K562 (cell line): ENCODE results near the gene UBE2A. TPM values are rescaled to one million over a fixed set of nuclear protein-coding genes. Genes with fewer than 3 reads are reported as not detected.

ENCODE experiments used
- ATAC-seq: fragments of 200-7000 bp; cut with Tn5 transposase; 3 replicates; pipeline ENCODE4 v1.9.1; 2020; ENCODE audit warnings: moderate library complexity
- BruUV-seq: library from RNA; stranded (reverse); fragments of 400-500 nt; replicated peaks from 2 replicates; lab custom pipeline; 2021; lab: Mats Ljungman, UMichigan
- CTCF ChIA-PET: fragments of 300-600 bp; formaldehyde crosslinking; extraction: SDS; loops from one replicate; lab custom pipeline; 2021; ENCODE audit warnings: low intra/inter-chr PET ratio; lab: Yijun Ruan, JAX
- POLR2A ChIA-PET: fragments of 300-600, 350-650 bp; sonication (Branson Sonifier 250); formaldehyde crosslinking; extraction: SDS; loops from one replicate; lab custom pipeline; 2021; ENCODE audit warnings: antibody characterized with exemption, inconsistent platforms; lab: Yijun Ruan, JAX
- DNase-seq, 4 experiments: peaks; one replicate each; pipeline versions ENCODE4 v3.0.0 to v3.0.0-alpha.2; 2011 to 2018; ENCODE audit warnings: low spot score in 3 of 4, mixed read lengths in 3 of 4; ENCODE audit errors: extremely low read depth in 1 of 4
- FAIRE-seq: peaks from 2 replicates; lab custom pipeline; 2011; peaks lifted over from hg19 to GRCh38; lab: Jason Lieb, UNC
- H2AFZ ChIP-seq: 2 replicates; pipeline ENCODE4 v1.6.0; 2011; ENCODE audit warnings: low read depth, low read length, control low read depth, inconsistent platforms
- H3K27ac ChIP-seq: fragments of 200-600 bp; 3 replicates; pipeline ENCODE4 v1.8.0; 2011; ENCODE audit warnings: low read depth, mild to moderate bottlenecking, control low read depth, inconsistent platforms, low read length, moderate library complexity, mixed read lengths; ENCODE audit errors: extremely low read depth
- H3K27me3 ChIP-seq, 2 experiments: fragments of 300-600 bp in 1 of 2; 2 replicates in 1 of 2; 3 replicates in 1 of 2; pipeline versions ENCODE4 v1.6.0 to v1.8.0; 2011; ENCODE audit warnings: inconsistent platforms in 2 of 2, low read length in 2 of 2, mild to moderate bottlenecking in 1 of 2, mixed read lengths in 1 of 2, moderate library complexity in 1 of 2; ENCODE audit not compliant: control insufficient read depth in 2 of 2, insufficient read depth in 2 of 2
- H3K36me3 ChIP-seq: fragments of 300-600 bp; 3 replicates; pipeline ENCODE4 v1.8.0; 2011; ENCODE audit warnings: mild to moderate bottlenecking, low read length, inconsistent platforms; ENCODE audit not compliant: control insufficient read depth, insufficient read depth
- H3K4me1 ChIP-seq, 2 experiments: fragments of 200-600 bp in 1 of 2; replicated peaks in 1 of 2; 2 replicates in 1 of 2; 3 replicates in 1 of 2; pipeline versions ENCODE4 v1.5.1 to v1.8.0; 2011; ENCODE audit warnings: inconsistent platforms in 2 of 2, low read length in 2 of 2, mild to moderate bottlenecking in 1 of 2, mixed read lengths in 1 of 2, moderate library complexity in 1 of 2; ENCODE audit not compliant: control insufficient read depth in 2 of 2, insufficient read depth in 2 of 2
- H3K4me2 ChIP-seq: 2 replicates; pipeline ENCODE4 v1.6.1; 2011; ENCODE audit warnings: low read length, control low read depth, inconsistent platforms, mixed read lengths; ENCODE audit not compliant: insufficient read depth
- H3K4me3 ChIP-seq: fragments of 200-600 bp; sonication (generic), shearing (Covaris generic); 2 replicates; pipeline ENCODE4 v1.5.1; 2016; ENCODE audit warnings: control low read depth, inconsistent platforms
- H3K79me2 ChIP-seq: fragments of 200-600 bp; 3 replicates; pipeline ENCODE4 v1.8.0; 2011; ENCODE audit warnings: low read length, inconsistent platforms; ENCODE audit not compliant: control insufficient read depth, insufficient read depth
- H3K9ac ChIP-seq, 2 experiments: 2 replicates each; pipeline versions ENCODE4 v1.6.0 to v1.6.1; 2011; ENCODE audit warnings: low read depth in 2 of 2, low read length in 2 of 2, control low read depth in 1 of 2, inconsistent platforms in 1 of 2, mild to moderate bottlenecking in 1 of 2, mixed read lengths in 1 of 2; ENCODE audit not compliant: insufficient read depth in 1 of 2
- H3K9me1 ChIP-seq: one replicate; pipeline ENCODE4 v1.6.0; 2011; ENCODE audit warnings: inconsistent platforms, mild to moderate bottlenecking, low read length, moderate library complexity; ENCODE audit not compliant: control insufficient read depth, insufficient read depth
- H3K9me3 ChIP-seq: replicated peaks from 2 replicates; pipeline ENCODE4 v1.5.1; 2011; ENCODE audit warnings: low read depth, low read length, inconsistent platforms; ENCODE audit not compliant: control insufficient read depth, insufficient read depth
- H4K20me1 ChIP-seq: replicated peaks from 2 replicates; pipeline ENCODE4 v1.6.1; 2011; ENCODE audit warnings: low read length, inconsistent platforms, mixed read lengths; ENCODE audit not compliant: control insufficient read depth, insufficient read depth
- CTCF ChIP-seq, 3 experiments: IDR thresholded peaks in 2 of 3; conservative IDR thresholded peaks in 1 of 3; 2 replicates each; pipeline ENCODE4 v1.5.1; 2011 to 2012; ENCODE audit warnings: low read length in 3 of 3, mild to moderate bottlenecking in 3 of 3, control low read depth in 2 of 3, improper control_type of control experiment in 1 of 3, inconsistent platforms in 1 of 3, low read depth in 1 of 3, mixed read lengths in 1 of 3, moderate library complexity in 1 of 3; ENCODE audit not compliant: insufficient read depth in 2 of 3
- ETV1 ChIP-seq: fragments of 450-650 bp; conservative IDR thresholded peaks from 2 replicates; pipeline ENCODE4 v1.6.1; 2016; ENCODE audit warnings: missing genetic modification characterization, control low read depth, low read depth, missing compliant biosample characterization
- PURB ChIP-seq: sonication (generic); formaldehyde crosslinking; IDR thresholded peaks from 2 replicates; pipeline ENCODE4 v1.9.0; 2021; ENCODE audit warnings: low read depth, mild to moderate bottlenecking, missing genetic modification reagents
- RBFOX2 ChIP-seq: fragments of 200-400 bp; formaldehyde crosslinking; IDR thresholded peaks from 2 replicates; pipeline ENCODE4 v1.6.1; 2017; ENCODE audit warnings: low read depth, mild to moderate bottlenecking, low read length, moderate library complexity
- STAT6 ChIP-seq: sonication (generic); formaldehyde crosslinking; IDR thresholded peaks from 2 replicates; pipeline ENCODE4 v1.8.1; 2023; ENCODE audit warnings: mild to moderate bottlenecking, missing genetic modification reagents
- TARDBP ChIP-seq: fragments of 450-650 bp; IDR thresholded peaks from 2 replicates; pipeline ENCODE4 v1.6.1; 2016
- ZFP30 ChIP-seq: fragments of 250-450 bp; sonication (Bioruptor Pico); IDR thresholded peaks from 2 replicates; pipeline ENCODE4 v1.8.0; 2022; ENCODE audit warnings: moderate library complexity, mild to moderate bottlenecking, inconsistent platforms, borderline replicate concordance
- ZNF551 ChIP-seq: fragments of 250-450 bp; sonication (Bioruptor Pico); IDR thresholded peaks from 2 replicates; pipeline ENCODE4 v1.5.0; 2021; ENCODE audit warnings: mild to moderate bottlenecking, moderate library complexity
- WGBS: fragments of 100-300 bp; shearing (Covaris generic); methylation state at CpG from one replicate; pipeline ENCODE4 v1.1.6; 2016; ENCODE audit warnings: low coverage, mixed read lengths; ENCODE audit not compliant: insufficient coverage; ENCODE audit errors: missing lambda C conversion rate; 5-methylcytosine and 5-hydroxymethylcytosine counted together
- in situ Hi-C: fragments of 300-500 bp; cut with MboI; formaldehyde crosslinking; loops from 4 replicates; pipeline ENCODE4 v1.15.0; 2018; ENCODE audit warnings: inconsistent platforms, mixed read lengths
- intact Hi-C: fragments of 100-400 bp; cut with micrococcal nuclease; formaldehyde crosslinking; loops from 2 replicates; pipeline ENCODE4 v1.14.2; 2022
- polyA plus RNA-seq, 8 experiments: library from polyadenylated mRNA; depleted of rRNA in 4 of 8; stranded (reverse) in 5 of 8; unstranded in 3 of 8; fragments of >200 nt; fragmentation: Nextera tagmentation in 2 of 8; fragmentation: Illumina TruSeq in 1 of 8; extraction: Ambion mirVana in 2 of 8; extraction: Trizol in 1 of 8; gene quantifications; 2 replicates each; pipeline versions ENCODE4 v1.2.1 to v1.2.3, GENCODE V29; 2011 to 2014; ENCODE audit warnings: inconsistent platforms in 1 of 8, missing spikeins in 1 of 8
- total RNA-seq, 7 experiments: library from RNA; depleted of rRNA in 6 of 7; stranded (reverse); fragments of >200 nt in 6 of 7; fragmentation: Illumina TruSeq in 2 of 7; extraction: Trizol in 2 of 7; gene quantifications; 2 replicates each; pipeline versions ENCODE4 v1.2.1 to v1.2.3, GENCODE V29; 2011 to 2021; ENCODE audit warnings: low replicate concordance in 1 of 7
- TF ChIP-seq, protein P1 (sequence below): sonication (generic); formaldehyde crosslinking; IDR thresholded peaks from 2 replicates; pipeline ENCODE4 v1.8.1; 2023; ENCODE audit warnings: mild to moderate bottlenecking, missing genetic modification reagents
- TF ChIP-seq, protein P2 (sequence below): fragments of 450-650 bp; IDR thresholded peaks from 2 replicates; pipeline ENCODE4 v1.6.1; 2018; ENCODE audit warnings: mild to moderate bottlenecking, low read depth; ENCODE audit not compliant: partially characterized antibody

Gene UBE2A
- total and polyA plus RNA-seq, 9 of the 15 experiments (the other 6 are each of a cell fraction or from before 2014, with no cell fraction given) = 21.6 to 87.6 (median 47.8) TPM

DNA sequence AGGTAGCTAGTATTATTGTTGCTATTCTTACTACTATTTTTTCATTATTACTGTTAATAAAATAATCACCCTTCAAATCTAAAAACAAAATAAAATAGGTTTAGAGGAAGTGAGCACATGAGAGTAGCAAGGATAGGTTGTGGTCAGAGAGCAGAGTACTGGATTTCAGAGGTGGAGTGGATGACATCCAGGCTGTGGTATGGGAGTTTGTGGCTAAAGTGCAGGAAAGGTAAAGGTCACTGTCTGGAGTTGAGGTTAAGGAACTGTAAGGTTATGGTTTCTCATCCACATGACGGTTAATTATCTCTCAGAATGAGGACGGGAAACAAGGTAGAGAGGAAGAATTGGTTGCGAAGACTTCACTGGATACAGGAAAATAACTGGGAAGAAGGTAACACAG, 36.9 kb upstream of the UBE2A start (continued):
- TF ChIP-seq, protein P1, sequence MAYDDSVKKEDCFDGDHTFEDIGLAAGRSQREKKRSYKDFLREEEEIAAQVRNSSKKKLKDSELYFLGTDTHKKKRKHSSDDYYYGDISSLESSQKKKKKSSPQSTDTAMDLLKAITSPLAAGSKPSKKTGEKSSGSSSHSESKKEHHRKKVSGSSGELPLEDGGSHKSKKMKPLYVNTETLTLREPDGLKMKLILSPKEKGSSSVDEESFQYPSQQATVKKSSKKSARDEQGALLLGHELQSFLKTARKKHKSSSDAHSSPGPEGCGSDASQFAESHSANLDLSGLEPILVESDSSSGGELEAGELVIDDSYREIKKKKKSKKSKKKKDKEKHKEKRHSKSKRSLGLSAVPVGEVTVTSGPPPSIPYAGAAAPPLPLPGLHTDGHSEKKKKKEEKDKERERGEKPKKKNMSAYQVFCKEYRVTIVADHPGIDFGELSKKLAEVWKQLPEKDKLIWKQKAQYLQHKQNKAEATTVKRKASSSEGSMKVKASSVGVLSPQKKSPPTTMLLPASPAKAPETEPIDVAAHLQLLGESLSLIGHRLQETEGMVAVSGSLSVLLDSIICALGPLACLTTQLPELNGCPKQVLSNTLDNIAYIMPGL = no peak

- no peaks in the 10 kb centered on the region; a peak in 1 of 5 replicates for H3K4me1 ChIP-seq
- H3K4me2 ChIP-seq = no peak overlapping the region
- ChIA-PET CTCF (interaction anchor here (0.5 kb wide), 1 partner anchor 49 kb away, joined by 3 read pairs; no protein-coding TSS in a partner anchor), POLR2A (no interaction called here)
- H3K9me1 ChIP-seq = peaks cover 3% of the 10 kb centered on the region
- H3K9ac ChIP-seq = no peak overlapping the region
- H3K9me3 ChIP-seq = no peaks in the 10 kb centered on the region
- no TSS peak for BruUV-seq
- FAIRE-seq (no peak), DNase-seq (peak in 2 of 4 experiments; percentile 12 to 15), ATAC-seq (peak; percentile 75)
- H3K4me3 ChIP-seq = no peak overlapping the region
- in situ Hi-C loops (no loop called here), intact Hi-C loops (no loop called here)
- TF ChIP-seq RBFOX2 = no peak
- TF ChIP-seq ETV1 (tag) = no peak
- TF ChIP-seq STAT6 (CRISPR knock-in tag) = no peak
- no peak for TF ChIP-seq PURB (CRISPR knock-in tag)
- no peak for TF ChIP-seq ZNF551
- TF ChIP-seq CTCF (IDR thresholded peaks at IDR 0.05 in 2 of 3, conservative IDR thresholded peaks at IDR 0.05 in 1 of 3; ENCODE audit: insufficient read depth in 2 of 3, low read depth in 1 of 3, low read length in 3 of 3) = peak; percentile 25 to 46 (median 32); a peak in 4 of 6 replicates
- TF ChIP-seq, protein P2, sequence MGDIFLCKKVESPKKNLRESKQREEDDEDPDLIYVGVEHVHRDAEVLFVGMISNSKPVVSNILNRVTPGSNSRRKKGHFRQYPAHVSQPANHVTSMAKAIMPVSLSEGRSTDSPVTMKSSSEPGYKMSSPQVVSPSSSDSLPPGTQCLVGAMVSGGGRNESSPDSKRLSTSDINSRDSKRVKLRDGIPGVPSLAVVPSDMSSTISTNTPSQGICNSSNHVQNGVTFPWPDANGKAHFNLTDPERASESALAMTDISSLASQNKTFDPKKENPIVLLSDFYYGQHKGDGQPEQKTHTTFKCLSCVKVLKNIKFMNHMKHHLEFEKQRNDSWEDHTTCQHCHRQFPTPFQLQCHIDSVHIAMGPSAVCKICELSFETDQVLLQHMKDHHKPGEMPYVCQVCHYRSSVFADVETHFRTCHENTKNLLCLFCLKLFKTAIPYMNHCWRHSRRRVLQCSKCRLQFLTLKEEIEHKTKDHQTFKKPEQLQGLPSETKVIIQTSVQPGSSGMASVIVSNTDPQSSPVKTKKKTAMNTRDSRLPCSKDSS = no peak
- no peak for TF ChIP-seq ZFP30
- TF ChIP-seq TARDBP = no peak
- no peaks in the 10 kb centered on the region for H3K79me2 ChIP-seq
- H2AFZ ChIP-seq = no peak overlapping the region
- H3K27me3 ChIP-seq = no peaks in the 10 kb centered on the region
- H4K20me1 ChIP-seq = no peaks in the 10 kb centered on the region; the same call in 1 of the 2 replicates
- H3K36me3 ChIP-seq = peaks cover 21% of the 10 kb centered on the region; the same call in 2 of the 3 replicates
- 8% methylated on average over 2 of the region's 2 CpGs for WGBS
- no peak overlapping the region for H3K27ac ChIP-seq
Measured at GRCh38 chrX:119539872-119540271, 34.5 kb upstream of the UBE2A start.
